Esophagus muscularis mucosa (tissue), 4 donors: Measurements from ENCODE around the gene STK32B.

ENCODE experiments used
- CTCF ChIP-seq, 3 experiments: fragments of 200-600 bp in 2 of 3; fragments of 450-650 bp in 1 of 3; sonication (generic) in 2 of 3; IDR thresholded peaks; one replicate each; pipeline ENCODE4 v1.5.1; 2017 to 2019; ENCODE audit warnings: antibody characterized with exemption in 3 of 3, mild to moderate bottlenecking in 2 of 3, moderate library complexity in 1 of 3
- EP300 ChIP-seq: sonication (generic); formaldehyde crosslinking; IDR thresholded peaks from one replicate; pipeline ENCODE4 v1.6.1; 2017; ENCODE audit warnings: antibody characterized with exemption
- POLR2A ChIP-seq: fragments of 450-650 bp; IDR thresholded peaks from one replicate; pipeline ENCODE4 v1.6.1; 2017; ENCODE audit warnings: antibody characterized with exemption, moderate library complexity, mild to moderate bottlenecking, low read depth
- POLR2AphosphoS5 ChIP-seq, 2 donors: sonication (generic); formaldehyde crosslinking; IDR thresholded peaks; one replicate each; pipeline ENCODE4 v1.6.1; 2017; ENCODE audit warnings: antibody characterized with exemption in 2 of 2

GRCh38 chr4:5338531-5338930 lies 287.3 kb downstream of the STK32B start:
- TF ChIP-seq POLR2A, result no peak
- no peak for TF ChIP-seq CTCF (IDR thresholded peaks at IDR 0.05)
- TF ChIP-seq EP300, result no peak
- no peak for TF ChIP-seq POLR2AphosphoS5 (IDR thresholded peaks at IDR 0.05)
